Fibroblast of lung (primary cell): ENCODE measurements around the gene TREX2.

ENCODE experiments used
- CTCF ChIP-seq, 2 donors: IDR thresholded peaks in 1 of 2; conservative IDR thresholded peaks in 1 of 2; 1 replicate in 1 of 2; 2 replicates in 1 of 2; pipeline ENCODE4 v1.5.1; 2011 to 2012; ENCODE audit warnings: low read length in 2 of 2, control low read depth in 1 of 2, inconsistent platforms in 1 of 2, low read depth in 1 of 2, mild to moderate bottlenecking in 1 of 2
- EZH2 ChIP-seq: IDR thresholded peaks from 2 replicates; pipeline ENCODE4 v1.5.1; 2012; ENCODE audit warnings: low read length, control low read depth, mild to moderate bottlenecking; ENCODE audit errors: missing control alignments

GRCh38 chrX:153493085-153493484 lies 47.2 kb upstream of the TREX2 start:
- TF ChIP-seq EZH2, result no peak
- TF ChIP-seq CTCF (conservative IDR thresholded peaks at IDR 0.05 in 1 of 2, IDR thresholded peaks at IDR 0.05 in 1 of 2; ENCODE audit: low read depth in 1 of 2, low read length in 2 of 2), result no peak
